GM18861 (cell line): ENCODE data around the gene GALNT8.

ENCODE experiments used
- ATAC-seq: cut with Tn5 transposase; IDR thresholded peaks from one replicate; pipeline ENCODE4 v1.9.1; 2021; ENCODE audit not compliant: unreplicated experiment

The GALNT8 gene

DNA sequence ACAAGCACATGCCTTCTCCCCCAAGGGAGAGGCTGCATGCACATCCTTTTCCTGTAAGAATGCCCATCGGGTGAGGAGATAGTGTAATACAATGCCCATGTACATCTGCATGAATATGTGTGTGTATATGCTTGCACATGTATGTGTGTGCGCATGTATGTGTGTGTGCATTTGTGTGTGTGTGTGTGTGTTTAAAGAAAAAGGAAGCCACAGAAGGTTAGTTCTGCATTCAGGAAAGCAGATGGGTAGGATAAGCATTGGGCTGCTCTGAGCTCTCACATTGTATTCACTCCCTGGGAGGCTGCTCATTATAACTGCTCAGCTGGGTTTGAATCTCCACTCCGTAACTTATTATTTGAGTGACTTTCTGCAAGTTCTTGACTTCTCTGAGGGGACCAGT, 74.3 kb downstream of the GALNT8 start:
- ATAC-seq = no peak

DNA sequence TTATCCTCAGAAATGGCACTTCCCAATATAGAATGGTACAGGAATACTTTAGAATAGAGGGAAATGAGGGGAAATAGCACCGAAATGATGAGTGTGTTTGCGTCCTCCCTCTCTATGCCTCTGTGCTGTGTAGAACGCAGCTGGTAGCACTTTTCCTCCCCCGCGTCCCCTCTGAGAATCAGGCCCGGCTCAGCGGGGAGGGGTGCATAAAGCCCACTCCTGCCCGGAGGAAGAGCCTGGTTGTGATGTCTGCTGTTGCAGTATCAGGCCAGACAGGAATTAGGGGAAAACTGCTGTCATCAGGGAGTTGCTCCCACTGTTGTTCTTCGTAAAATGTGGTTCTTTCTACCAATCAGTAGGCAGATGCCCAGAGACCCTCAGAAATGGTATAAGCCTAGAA, 76.0 kb downstream of the GALNT8 start:
- no peak for ATAC-seq

DNA sequence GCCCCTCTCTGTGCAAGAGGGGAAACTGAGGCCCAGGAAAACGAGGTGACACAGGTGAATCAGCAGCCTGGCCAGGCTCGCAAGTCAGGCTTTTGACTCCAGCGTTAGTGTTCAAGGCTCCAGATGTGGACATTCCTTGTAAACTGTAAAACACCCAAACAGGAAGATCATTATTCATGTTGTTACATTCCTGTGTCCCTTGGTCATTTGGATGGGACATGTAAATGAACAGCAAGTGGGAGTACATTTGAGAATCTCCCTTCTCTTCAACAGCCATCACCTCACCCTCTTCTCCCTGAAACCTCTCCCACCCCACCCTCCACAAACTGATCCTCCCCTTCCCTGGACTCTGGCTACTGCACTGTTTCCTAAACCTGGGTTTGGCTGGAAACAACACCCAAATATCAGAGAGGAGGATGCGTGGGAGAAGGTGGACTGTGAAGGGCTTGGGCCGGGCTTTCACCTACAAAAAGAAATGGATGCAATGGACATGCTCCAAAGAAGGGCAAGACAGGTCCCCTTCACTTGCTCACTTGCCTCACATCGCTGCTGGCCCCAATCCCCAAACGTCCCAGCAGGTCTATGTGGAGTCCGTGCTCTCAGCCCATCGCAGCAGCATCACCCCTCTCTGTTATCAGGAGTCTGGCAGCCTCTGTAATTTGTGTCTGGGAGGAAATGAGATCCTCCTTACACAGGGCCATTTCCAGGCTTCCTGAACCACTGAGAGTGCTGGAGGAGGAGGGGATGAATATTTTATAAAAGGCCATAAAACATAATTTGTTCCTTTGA, 76.7 kb downstream of the GALNT8 start:
- ATAC-seq = no peak

DNA sequence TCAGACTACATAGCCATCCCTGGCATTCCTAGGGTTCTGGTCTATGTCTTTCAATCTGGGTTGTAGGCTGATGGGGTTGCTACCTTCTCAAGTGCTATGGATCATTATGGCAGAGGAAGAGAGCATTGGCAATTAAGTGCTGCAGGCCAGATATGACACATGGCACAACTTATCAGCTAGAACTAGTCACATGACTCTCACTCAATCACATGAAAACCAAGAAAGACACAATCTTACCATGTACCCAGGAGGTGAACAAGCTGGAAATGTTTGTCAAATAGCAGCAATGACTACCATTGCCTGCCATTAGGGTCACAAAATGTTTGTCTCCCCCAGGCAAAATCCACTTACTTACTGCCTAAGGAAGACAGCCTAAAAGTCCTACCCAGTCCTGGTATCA, 80.4 kb downstream of the GALNT8 start:
- ATAC-seq = no peak

DNA sequence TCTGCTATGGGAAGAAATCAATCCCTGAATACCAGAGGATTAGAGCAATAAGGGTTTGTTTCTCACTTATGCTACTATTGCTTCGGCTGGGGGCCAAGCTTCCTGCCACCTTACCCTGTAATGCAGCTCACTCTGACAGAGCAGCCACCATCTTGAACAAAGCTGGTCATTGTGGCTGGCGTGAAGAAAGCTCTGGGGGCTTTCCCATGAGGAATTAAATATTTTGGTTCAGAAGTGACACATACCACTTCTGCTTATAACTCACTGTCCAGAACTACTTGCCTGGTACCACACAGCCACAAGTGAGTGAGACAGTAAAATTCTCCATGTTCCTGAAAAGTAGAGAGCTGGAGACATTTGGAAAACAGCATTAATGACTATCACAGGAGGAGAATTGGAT, 82.6 kb downstream of the GALNT8 start:
- ATAC-seq = no peak

DNA sequence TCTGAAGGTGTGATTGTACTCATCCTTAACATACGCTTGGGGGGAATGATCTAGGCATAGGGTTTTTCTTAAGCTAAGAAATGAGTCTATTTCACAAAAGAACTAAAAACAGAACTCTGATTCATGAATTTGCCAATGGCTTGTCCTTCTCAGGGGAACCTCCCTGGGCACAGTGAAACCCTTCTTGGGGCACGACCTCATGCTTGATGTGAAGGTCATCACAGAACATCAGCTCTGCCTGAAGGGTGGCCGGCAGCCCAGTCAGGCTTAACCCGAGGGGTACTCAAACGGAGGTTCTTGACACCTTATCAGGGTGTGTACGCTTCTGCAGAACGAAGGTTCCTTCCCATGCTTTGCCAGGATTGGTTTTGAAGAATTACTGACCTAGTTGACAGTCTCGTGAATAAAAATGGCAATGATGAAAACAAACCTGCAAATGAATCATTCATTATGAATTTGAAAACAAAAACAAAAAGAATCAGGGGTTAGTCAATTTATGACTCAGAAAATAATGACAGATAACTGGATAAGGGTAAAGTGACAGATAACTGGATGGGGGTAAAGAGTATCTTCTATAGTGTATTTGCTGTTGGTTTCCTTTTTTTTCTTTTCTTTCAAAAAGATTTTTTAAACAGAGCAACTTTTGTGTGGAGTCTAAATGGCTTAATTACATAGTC, 86.4 kb downstream of the GALNT8 start:
- no peak for ATAC-seq

DNA sequence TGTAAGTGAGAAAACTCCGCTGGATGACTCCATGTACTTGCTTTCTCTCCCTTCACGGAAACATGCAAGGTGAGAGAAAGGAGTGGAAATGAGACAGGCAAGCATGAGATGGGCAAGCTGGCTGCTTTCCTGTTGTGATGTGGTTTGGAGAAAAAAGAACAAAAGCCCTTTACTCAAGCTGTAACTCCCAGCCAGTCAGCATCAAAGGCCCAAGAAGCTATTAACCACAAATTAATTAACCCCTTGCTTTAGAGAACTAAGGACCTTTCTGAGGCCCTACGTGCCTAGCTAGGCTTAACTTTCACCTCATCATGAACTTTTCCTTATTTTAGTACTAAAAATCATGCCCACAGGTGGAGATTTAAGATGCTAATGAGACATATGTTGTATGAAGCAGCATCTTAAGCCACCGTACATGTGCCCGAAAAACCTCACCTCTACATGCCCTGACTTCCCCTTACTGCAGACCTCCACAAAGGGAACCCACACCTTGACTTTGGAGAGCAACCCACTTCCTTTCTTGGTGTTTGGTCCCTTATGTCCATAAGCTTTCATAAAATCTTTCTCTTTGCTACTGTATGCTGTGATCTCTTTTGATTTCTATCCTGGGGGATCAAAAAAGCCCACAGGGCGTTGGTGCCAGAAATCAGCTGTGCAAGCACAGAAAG, 87.0 kb downstream of the GALNT8 start:
- ATAC-seq = no peak

DNA sequence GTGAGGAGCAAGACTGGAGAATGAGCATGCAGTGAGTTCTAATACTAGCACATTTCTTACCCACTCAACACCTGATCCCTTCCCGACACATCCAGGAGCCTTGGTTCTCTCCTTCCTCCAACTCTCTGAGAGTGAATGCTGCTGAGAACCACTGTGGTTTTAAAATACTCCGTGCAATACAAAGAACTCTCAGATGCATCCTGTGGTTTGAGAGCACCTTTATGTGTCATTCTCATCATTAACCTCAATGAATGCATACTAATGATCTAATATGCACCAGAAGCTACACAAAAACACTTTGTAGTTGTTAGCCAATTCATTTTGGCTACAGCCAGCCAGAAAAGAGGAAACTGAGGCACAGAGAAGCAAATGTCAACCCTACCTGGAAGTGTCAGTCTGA, 87.6 kb downstream of the GALNT8 start:
- ATAC-seq = no peak

DNA sequence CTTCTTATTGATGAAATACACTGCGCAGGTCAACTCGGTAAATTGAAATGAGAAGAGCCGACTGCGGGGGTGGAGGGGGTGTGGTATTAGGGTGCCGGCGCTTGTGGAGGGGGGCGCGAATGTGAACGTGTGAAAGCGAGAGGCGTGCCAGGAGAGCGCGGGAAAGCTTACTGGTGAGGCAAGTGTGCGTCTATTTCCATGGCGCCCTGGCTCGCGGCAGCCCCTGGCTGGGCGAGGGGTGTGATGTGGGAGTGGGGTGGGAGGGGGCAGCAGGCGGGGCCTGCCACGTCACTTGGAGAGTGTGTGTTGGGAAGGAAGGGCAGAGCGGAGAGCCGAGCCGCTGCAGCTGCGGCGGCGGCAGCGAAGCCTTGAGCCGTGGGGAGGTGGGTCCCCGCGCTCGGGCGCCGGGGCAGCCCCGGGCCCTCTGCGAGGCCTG, 88.8 kb downstream of the GALNT8 start:
- ATAC-seq = no peak

DNA sequence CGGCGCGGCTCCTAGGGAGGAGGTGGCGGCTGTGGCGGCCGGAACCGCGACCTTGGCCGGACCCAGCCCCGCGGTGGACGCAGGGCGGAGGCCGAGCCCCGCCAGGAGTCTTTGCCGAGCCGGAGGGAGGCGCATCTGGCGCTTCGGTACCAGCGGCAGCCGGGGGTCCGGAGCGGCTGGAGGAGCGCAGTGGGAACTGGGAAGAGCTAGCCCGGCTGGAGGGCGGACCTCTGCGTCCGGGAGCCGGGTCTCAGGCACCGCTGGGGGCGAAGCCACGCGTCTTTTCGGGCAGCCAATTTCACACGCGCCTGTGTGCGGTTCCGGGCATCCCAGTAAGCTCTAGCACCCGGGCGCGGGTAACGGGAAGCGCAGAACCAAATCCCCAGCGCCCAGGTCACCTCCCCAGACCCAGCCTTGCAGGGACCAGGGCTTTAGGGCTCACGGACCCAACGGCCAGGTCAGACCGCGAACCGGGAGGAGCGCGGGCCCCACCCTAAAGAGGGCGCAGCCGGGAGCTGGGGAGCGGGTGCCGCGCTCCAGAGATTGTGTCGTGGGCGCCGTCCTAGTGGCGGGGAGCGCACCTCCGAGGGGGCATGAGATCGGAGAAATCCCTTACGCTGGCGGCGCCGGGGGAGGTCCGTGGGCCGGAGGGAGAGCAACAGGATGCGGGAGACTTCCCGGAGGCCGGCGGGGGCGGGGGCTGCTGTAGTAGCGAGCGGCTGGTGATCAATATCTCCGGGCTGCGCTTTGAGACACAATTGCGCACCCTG, 89.4 kb downstream of the GALNT8 start:
- ATAC-seq = no peak

DNA sequence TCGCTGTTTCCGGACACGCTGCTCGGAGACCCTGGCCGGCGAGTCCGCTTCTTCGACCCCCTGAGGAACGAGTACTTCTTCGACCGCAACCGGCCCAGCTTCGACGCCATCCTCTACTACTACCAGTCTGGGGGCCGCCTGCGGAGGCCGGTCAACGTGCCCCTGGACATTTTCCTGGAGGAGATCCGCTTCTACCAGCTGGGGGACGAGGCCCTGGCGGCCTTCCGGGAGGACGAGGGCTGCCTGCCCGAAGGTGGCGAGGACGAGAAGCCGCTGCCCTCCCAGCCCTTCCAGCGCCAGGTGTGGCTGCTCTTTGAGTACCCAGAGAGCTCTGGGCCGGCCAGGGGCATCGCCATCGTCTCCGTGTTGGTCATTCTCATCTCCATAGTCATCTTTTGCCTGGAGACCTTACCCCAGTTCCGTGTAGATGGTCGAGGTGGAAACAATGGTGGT, 90.0 kb downstream of the GALNT8 start:
- ATAC-seq = no peak

DNA sequence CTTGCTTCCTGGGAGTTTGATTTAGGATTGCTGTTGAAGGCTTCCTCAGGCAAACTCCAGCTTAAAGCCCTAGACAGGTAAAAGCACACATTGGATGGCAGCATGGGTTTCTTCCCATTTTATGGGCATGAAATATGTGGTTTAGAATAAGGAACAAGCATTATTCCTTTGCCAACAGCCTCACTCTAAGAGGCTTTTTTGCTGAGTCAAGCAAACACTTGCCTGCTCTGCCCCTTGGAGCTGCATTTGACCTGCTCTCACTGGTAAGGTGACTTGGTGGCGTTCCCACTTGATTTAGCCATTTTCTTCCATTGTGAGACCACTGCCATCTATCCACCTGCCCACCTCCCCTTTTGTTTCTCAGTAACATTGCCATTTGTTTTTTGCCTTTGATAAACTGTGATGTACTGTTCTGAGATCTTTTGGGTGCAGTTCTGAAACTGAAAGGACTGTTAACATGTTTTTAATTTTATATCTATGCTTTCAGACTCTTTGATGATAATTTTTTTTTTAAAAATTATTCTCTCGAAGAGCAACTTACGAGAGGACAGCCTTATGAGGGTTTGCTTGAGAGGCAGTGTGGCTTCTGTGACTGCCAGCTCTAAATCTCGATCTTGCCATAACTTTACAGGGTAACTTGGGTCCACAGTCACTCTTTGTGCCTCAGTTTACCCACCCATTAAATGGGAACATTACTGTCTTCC, 92.6 kb downstream of the GALNT8 start:
- no peak for ATAC-seq

DNA sequence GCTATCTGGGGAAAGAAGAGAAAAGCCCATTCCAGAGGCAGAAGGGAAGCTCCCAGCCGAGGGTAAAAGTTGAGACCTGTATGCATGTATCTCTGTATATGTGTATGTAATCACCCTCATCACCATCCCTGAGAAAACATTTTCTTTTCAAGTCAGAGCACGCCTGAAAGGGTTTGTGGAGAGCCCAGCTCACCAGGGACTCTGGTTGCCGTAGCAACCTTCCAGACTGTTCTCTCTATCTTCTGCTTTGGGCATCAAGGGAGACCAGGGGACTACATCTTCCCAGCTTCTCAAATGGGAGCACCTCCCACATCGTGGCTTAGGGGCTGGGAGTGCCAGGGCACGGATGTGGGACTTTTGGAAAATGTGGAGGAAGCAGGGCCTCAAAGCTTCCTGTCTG, 93.5 kb downstream of the GALNT8 start:
- ATAC-seq = no peak

DNA sequence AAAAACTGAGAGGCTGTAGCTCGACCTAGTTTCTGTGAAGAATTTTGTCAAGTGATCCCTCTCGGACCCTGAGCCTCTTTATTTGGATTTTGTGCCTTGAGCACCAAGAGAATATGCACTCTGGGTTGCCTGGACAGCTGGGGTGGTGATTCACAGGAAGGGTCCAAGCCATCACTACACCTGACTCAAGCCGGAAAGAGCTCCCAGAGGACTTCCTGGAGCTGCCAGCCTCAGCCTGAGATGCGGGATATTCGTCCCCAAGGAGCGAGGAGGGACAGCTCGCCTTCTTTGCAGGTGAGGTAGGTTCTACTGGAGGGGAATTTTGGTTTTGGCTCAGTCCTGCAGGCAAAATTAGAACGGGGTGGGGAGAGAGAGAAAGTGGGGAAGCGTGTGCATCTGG, 94.3 kb downstream of the GALNT8 start:
- ATAC-seq = no peak

DNA sequence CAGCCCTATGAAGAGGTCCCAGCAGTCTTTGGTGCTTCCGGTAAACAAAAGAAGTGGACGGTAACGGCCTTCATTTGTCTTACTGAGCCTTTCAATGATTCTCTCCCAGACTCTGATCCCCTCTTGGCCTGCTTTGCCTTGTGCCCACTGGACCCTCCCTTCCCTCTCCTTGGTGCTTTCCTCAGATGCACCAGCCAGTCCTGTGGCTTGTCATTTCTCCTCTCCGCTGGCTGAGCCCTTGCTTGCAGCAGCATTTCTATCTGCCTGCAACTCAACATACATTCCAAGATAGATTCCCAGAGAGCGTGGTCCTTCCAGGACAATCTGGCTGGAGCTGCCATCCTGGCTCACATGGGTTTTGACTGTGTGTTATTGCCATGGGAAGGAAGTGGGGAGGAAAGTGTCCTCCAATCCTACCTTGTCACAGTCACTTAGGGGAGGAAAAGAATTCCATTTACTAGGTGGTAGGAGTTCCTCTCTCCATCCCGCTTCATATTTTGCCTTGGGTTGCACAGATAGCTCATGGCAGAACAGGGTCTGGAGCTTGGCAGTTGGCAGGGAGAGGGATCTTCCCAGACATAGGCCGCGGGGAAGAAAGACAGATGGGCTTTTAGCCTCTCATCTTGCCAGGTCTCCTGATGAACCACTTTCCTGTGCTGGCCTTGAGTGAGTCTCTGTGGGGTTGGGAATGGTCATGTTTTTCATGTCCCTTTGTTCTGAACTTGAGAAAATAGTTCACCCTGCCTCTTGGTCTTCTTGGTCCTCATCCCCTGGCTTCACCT, 96.7 kb downstream of the GALNT8 start:
- ATAC-seq = no peak

DNA sequence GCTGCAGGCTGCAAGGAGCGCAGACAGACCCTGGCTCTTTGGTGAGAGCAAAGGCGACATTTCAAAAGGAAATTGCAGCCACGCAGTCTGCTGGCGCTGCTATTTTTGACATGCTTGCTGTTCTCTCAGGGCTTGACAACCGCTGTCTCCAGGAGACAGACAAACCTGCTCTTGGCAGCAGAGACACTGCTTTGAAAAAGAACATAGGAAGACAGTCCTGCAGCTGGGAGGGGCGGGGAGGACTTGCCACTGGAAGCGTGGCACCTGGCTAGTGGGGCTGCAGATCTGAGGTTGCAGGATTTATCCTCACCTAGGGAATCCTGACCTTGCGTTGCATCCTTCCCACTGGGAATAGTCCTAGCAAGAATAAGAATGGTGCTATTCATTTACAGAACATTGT, 97.7 kb downstream of the GALNT8 start:
- no peak for ATAC-seq

DNA sequence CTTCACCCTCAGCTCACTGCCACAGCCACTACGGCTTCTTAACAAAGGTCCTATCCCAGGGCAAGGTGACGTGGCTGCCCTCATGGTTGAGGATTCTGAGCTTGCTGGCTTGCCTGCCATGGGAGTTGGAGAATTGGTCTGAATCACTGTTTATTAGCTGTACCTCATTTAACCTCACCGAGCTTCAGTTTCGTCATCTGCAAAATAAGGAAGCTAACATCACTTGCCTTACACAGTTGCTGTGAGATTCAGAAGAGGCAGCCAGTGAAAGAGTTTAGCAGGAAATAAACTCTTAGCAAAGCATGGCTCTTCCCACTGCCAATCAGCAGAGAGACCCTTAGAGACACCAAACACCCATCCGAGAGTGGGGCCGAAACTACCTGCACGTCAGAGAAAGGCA, 99.5 kb downstream of the GALNT8 start:
- ATAC-seq = no peak

DNA sequence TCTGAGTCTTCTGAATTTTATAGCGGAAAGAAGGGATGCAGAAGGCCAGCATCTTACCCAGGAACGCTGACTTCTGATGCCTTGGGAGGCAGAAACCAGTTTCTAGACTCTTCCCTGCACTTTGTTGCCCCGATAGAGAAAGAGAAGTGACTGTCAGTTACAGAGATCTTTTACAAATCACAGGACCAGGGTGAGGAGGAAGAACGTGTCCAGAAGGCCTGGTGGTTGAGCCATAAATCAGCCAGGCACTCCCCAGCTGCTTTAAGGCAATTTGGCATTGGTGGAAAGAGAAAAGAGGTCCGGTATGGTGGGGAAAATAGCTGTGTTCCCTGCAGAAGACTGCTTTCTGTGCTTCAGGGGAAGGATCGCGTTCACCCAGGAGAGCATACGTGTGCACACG, 100.8 kb downstream of the GALNT8 start:
- no peak for ATAC-seq
